Erythroblast (primary cell): ENCODE measurements around the gene CCM2L.

Source experiments
- DNase-seq, 2 experiments: peaks; one replicate each; lab custom pipeline; 2025; lab: John Stamatoyannopoulos, UW
- GATA1 ChIP-seq: IDR thresholded peaks from 2 replicates; pipeline ENCODE4 v1.6.1; 2011; ENCODE audit warnings: low read depth, mild to moderate bottlenecking, control low read depth, low read length, moderate library complexity
- POLR2A ChIP-seq: IDR thresholded peaks from 2 replicates; pipeline ENCODE4 v1.6.1; 2011; ENCODE audit warnings: mild to moderate bottlenecking, low read length

Gene CCM2L

GRCh38 chr20:32006841-32007786 lies 3.1 kb upstream of the CCM2L start:
- no peak for TF ChIP-seq POLR2A
- no peak for DNase-seq

- TF ChIP-seq POLR2A = no peak
- no peak for TF ChIP-seq GATA1
- no peak for DNase-seq
Observed at GRCh38 chr20:32007787-32008616, 2.2 kb upstream of the CCM2L start.

- DNase-seq = no peak
- TF ChIP-seq POLR2A (no peak), GATA1 (no peak)
Observed at GRCh38 chr20:32009564-32009963, 674 bp upstream of the CCM2L start.

GRCh38 chr20:32010666-32011065 lies 428 bp downstream of the CCM2L start:
- TF ChIP-seq POLR2A (no peak), GATA1 (no peak)
- DNase-seq = no peak

GRCh38 chr20:32012159-32012688 lies 2.0 kb downstream of the CCM2L start:
- DNase-seq = no peak
- TF ChIP-seq POLR2A (no peak), GATA1 (no peak)

- no peak for TF ChIP-seq POLR2A
- TF ChIP-seq GATA1 = no peak
Observed at GRCh38 chr20:32013326-32013725, 3.1 kb downstream of the CCM2L start.

GRCh38 chr20:32017711-32018251 lies 7.5 kb downstream of the CCM2L start:
- no peak for TF ChIP-seq POLR2A
- no peak for TF ChIP-seq GATA1
- DNase-seq = no peak

More at GRCh38 chr20:32013326-32013725, 3.1 kb downstream of the CCM2L start:
- no peak for DNase-seq

GRCh38 chr20:32018269-32019155 lies 8.3 kb downstream of the CCM2L start:
- DNase-seq = no peak

GRCh38 chr20:32019156-32019510 lies 8.9 kb downstream of the CCM2L start:
- TF ChIP-seq POLR2A = no peak
- TF ChIP-seq GATA1 = no peak
- no peak for DNase-seq

More at GRCh38 chr20:32018269-32019155, 8.3 kb downstream of the CCM2L start:
- TF ChIP-seq GATA1 = no peak
- no peak for TF ChIP-seq POLR2A

- no peak for DNase-seq
Observed at GRCh38 chr20:32019563-32020463, 9.6 kb downstream of the CCM2L start.

GRCh38 chr20:32021091-32021490 lies 10.9 kb downstream of the CCM2L start:
- DNase-seq = no peak
- no peak for TF ChIP-seq GATA1
- TF ChIP-seq POLR2A = no peak

More at GRCh38 chr20:32019563-32020463, 9.6 kb downstream of the CCM2L start:
- TF ChIP-seq POLR2A = no peak

- no peak for DNase-seq
- TF ChIP-seq GATA1 (no peak), POLR2A (no peak)
Observed at GRCh38 chr20:32024683-32025295, 14.6 kb downstream of the CCM2L start.
